ENCODE data around the gene SYVN1. TPM values are rescaled to one million over a fixed set of nuclear protein-coding genes. Genes with fewer than 3 reads are reported as not detected.
A peak's percentile ranks its signal among the peaks of the same experiment; 100 is the strongest.

SYVN1 gene
- total RNA-seq, 1 experiment from 2014 or later, result 45.9 TPM

- Histone ChIP-seq H3K27ac (ENCODE audit: low read depth, low read length) (no peak overlapping the region), H4K20me1 (ENCODE audit: insufficient read depth) (no peaks in the 10 kb centered on the region), H3K4me3 (replicated peaks in 1 of 2; ENCODE audit: low read depth in 1 of 2, low read length in 2 of 2) (no peak overlapping the region), H3K9me2 (ENCODE audit: insufficient read depth) (no peaks in the 10 kb centered on the region), H2AFZ (ENCODE audit: low read depth, low read length, poor library complexity, severe bottlenecking) (no peak overlapping the region), H3K36me3 (ENCODE audit: control insufficient read depth in 1 of 2, insufficient read depth in 2 of 2, low read length in 2 of 2) (no peaks in the 10 kb centered on the region), H3K4me2 (ENCODE audit: low read length) (no peak overlapping the region), H3K9ac (ENCODE audit: low read length) (no peak overlapping the region), H3K4me1 (ENCODE audit: control insufficient read depth in 1 of 2, insufficient read depth in 2 of 2, low read length in 2 of 2) (peaks cover 9 to 16% of the 10 kb centered on the region in 2 experiments; a peak in 3 of 4 replicates), H3K27me3 (ENCODE audit: insufficient read depth, low read length) (no peaks in the 10 kb centered on the region), H3K79me2 (ENCODE audit: insufficient read depth, low read length) (no peaks in the 10 kb centered on the region), H3K9me3 (ENCODE audit: control insufficient read depth in 1 of 2, insufficient read depth in 1 of 2, low read depth in 1 of 2, low read length in 2 of 2) (no peaks in the 10 kb centered on the region)
- TF ChIP-seq ATF3 (IDR thresholded peaks at IDR 0.05), result no peak
- no peak for TF ChIP-seq ELF1 (IDR thresholded peaks at IDR 0.05; ENCODE audit: borderline replicate concordance, low read depth)
- DNase-seq (ENCODE audit: low read depth, low spot score) (no peak), ATAC-seq (no peak)
- CTCF ChIA-PET, result no interaction called here
- intact Hi-C loops (cut with micrococcal nuclease), result no loop called here
- POLR2A ChIA-PET, result no interaction called here
- BruUV-seq (replicated peaks), result no TSS peak
- RAD21 ChIA-PET (ENCODE audit: low non-redundant PET in 1 of 2, low total read pairs in 2 of 2, uncharacterized antibody in 2 of 2, unreplicated experiment in 2 of 2), result no interaction called here
Measured at GRCh38 chr11:65172600-65172999, 38.3 kb upstream of the SYVN1 start.

- Histone ChIP-seq H3K27me3 (ENCODE audit: insufficient read depth, low read length) (no peaks in the 10 kb centered on the region), H3K4me3 (replicated peaks in 1 of 2; ENCODE audit: low read depth in 1 of 2, low read length in 2 of 2) (peak within 1 kb of the TSS in 1 of 2 experiments; percentile 30; a peak in 2 of 4 replicates), H3K4me2 (ENCODE audit: low read length) (peak within 1 kb of the TSS; percentile 58), H3K27ac (ENCODE audit: low read depth, low read length) (no peak within 1 kb of the TSS), H3K79me2 (ENCODE audit: insufficient read depth, low read length) (no peaks in the 10 kb centered on the region), H3K4me1 (ENCODE audit: control insufficient read depth in 1 of 2, insufficient read depth in 2 of 2, low read length in 2 of 2) (peaks cover 9 to 16% of the 10 kb centered on the region in 2 experiments; a peak in 3 of 4 replicates), H3K36me3 (ENCODE audit: control insufficient read depth in 1 of 2, insufficient read depth in 2 of 2, low read length in 2 of 2) (no peaks in the 10 kb centered on the region), H2AFZ (ENCODE audit: low read depth, low read length, poor library complexity, severe bottlenecking) (peak within 1 kb of the TSS; percentile 26), H3K9me2 (ENCODE audit: insufficient read depth) (no peaks in the 10 kb centered on the region), H4K20me1 (ENCODE audit: insufficient read depth) (no peaks in the 10 kb centered on the region), H3K9ac (ENCODE audit: low read length) (peak within 1 kb of the TSS; percentile 30; the same call in 1 of the 2 replicates), H3K9me3 (ENCODE audit: control insufficient read depth in 1 of 2, insufficient read depth in 1 of 2, low read depth in 1 of 2, low read length in 2 of 2) (no peaks in the 10 kb centered on the region)
- ATAC-seq (peak; percentile 98), DNase-seq (ENCODE audit: low read depth, low spot score) (peak; percentile 56)
- ChIA-PET POLR2A (interaction anchor here (0.7 to 3.6 kb wide), 11 partner anchors 11 to 320 kb away, joined by 3 to 16 read pairs (median 3); partner anchors contain the start of genes CAPN1, FAU, MRPL49 and ZNHIT2), CTCF (interaction anchor here (1.2 kb wide), 1 partner anchor 11 kb away, joined by 7 read pairs; the partner anchor contains the start of gene CAPN1), RAD21 (ENCODE audit: low non-redundant PET in 1 of 2, low total read pairs in 2 of 2, uncharacterized antibody in 2 of 2, unreplicated experiment in 2 of 2) (no interaction called here)
- TF ChIP-seq CBX3 (IDR thresholded peaks at IDR 0.05; ENCODE audit: low read depth), result no peak
- TF ChIP-seq ELF1 (IDR thresholded peaks at IDR 0.05; ENCODE audit: borderline replicate concordance, low read depth), result no peak
- TF ChIP-seq POLR2A (IDR thresholded peaks at IDR 0.05; ENCODE audit: borderline replicate concordance, extremely low read depth, insufficient read depth, insufficient read length), result peak; percentile 66
- TF ChIP-seq POLR2AphosphoS5 (IDR thresholded peaks at IDR 0.05; ENCODE audit: low read depth, low read length), result peak; percentile 87
- intact Hi-C loops (cut with micrococcal nuclease), result no loop called here
- BruUV-seq (replicated peaks), result no TSS peak
Measured at GRCh38 chr11:65170058-65170534, 35.8 kb upstream of the SYVN1 start, which contains the start of gene SPDYC. Gene SPDYC (plus strand): TSS chr11:65170233. CDS start chr11:65171358, 1,125 bp downstream.
